Fibroblast of peridontal ligament (primary cell): ENCODE measurements around the gene SYT14.
A peak's percentile ranks its signal among the peaks of the same experiment; 100 is the strongest.

ENCODE experiments used
- DNase-seq: peaks from one replicate; pipeline ENCODE4 v3.0.0-alpha.2; 2010; ENCODE audit errors: extremely low read depth

The SYT14 gene

DNA sequence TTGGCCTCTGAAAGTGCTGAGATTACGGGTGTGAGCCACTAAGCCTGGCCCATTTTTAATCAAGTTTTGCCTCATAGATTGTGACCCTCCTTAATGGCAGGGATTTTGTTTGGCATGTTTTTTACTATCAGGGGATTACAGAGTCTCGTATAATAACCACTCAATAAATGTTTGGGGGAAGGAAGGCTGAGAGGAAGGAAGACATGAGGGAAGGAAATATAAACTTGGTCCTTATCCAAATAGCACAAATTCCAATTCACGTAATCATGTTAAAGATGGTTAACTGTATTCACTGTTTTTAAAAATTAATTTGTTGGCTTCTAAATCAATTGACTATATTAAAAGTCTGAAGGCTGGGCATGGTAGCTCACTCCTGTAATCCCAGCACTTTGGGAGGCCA lies 263.7 kb downstream of the SYT14 start:
- peak; percentile 24 for DNase-seq

DNA sequence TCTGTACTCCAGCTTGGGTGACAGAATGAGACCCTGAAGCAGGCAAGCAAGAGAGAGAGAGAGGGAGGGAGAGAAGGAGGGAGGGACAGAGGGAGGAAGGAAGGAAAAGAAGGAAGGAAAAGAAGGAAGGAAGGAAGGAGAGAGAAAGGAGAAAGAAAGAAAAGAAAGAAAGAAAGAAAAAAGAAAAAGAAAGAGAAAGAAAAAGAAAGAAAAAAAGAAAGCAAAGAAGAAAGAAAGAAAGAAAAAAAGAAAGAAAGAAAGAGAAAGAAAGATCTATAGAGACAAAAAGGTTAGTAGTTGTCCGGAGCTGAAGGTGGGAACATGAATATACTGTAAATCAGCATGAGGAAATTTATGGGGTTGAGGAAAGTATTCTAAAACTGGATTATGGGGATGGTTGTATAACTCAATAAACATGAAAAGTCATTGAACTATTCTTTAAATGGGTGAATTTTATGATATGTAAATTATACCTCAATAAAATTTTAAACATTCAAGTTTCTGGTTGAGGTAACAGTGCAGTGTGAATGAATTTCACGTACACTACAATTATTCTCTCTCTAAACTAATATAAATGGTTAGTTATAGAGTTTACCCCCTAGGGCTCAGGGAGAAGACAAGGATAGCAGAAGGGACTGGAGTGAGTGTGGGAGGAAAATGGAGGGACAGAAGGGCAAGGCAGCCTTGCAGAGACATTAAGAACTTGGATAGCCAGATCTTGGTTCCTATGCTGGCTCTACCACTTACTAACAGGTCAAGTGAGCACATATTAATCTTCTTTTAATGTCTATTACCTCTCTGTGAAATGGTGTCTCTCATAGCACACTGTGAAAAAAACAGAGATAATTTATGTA lies 269.8 kb downstream of the SYT14 start:
- DNase-seq: no peak

GRCh38 chr1:210213335-210213734 lies 275.3 kb downstream of the SYT14 start:
- no peak for DNase-seq

DNA sequence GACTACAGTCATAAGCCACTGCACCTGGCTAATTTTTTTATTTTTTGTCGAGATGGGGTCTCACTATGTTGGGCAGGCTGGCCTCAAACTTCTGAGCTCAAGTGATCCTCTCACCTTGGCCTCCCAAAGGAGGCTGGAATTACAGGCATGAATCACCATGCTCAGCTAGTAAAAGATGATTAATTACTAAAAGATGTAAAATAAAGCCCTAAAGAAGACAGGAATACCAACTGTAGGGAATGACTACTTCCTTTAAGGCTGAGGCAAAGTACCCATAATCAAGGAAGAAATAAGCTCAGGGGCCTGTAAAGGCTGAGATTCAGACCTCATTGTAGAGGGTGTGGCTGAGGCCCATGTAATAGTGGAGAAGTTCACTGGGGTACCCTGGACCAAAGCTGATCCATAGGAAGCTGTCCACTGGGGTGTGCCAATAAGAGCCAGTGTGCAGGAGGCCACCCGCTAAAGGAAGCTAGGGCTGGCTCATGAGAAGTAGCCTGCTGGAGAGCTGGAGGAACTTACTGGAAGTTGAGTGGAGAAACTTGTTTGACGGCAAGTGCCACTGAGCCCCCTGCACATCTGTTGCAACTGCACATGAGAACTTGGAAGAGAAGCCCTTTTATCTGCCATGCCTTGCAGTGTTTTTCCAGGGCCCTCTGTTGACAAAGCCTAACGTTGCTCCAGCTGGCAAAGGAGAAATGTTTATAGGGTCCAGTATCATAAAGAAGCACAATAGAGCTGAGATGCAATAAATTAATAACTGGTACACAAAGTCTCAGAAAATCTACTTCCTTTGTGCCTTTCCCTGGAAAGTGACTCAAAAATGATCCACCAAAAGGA lies 276.8 kb downstream of the SYT14 start:
- DNase-seq: no peak

DNA sequence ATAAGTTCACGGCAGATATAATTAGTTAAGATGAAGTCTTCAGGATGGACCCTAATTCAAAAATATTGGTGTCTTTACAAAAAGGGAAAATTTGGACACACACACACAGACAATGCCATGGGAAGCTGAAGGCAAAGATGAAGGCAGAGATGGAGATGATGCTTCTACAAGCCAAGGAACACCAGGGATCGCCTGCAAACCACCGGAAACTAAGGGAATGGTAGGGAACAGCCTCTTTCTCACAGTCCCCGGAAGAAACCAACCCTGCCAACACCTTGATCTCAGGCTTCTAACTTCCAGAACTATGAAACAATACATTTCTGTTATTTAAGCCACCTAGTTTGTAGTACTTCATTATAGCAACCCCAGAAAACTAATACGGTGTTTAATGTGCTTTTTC lies 279.5 kb downstream of the SYT14 start:
- DNase-seq: no peak

DNA sequence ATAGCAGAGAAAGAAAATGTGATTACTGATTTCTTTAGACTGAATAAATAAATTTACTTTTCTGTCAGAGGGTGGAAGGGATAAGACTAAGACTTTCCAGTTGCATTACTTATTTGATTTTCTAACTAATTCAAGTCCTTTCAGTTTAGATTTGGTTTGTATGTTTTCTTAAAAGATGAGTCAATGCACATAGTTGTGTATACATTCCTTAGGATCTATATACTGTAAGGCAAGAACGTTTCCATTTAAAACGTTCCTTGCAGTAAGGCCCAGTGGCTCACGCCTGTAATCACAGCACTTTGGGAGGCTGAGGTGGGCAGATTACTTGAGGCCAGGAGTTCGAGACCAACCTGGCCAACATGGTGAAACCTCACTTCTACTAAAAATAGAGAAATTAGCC lies 280.0 kb downstream of the SYT14 start:
- peak; percentile 29 for DNase-seq
